ENCODE data around the gene HBP1.

- no peak for TF ChIP-seq CTCF (IDR thresholded peaks at IDR 0.05)
- TF ChIP-seq POLR2A (IDR thresholded peaks at IDR 0.05) = no peak
Observed at GRCh38 chr7:107209565-107209964, 40.8 kb downstream of the HBP1 start.

Data from body of pancreas (tissue), 4 donors.